Stimulated activated CD4-positive, alpha-beta T cell treated with anti-CD3 and anti-CD28 coated beads, Interleukin-2, amount 100 ng/mL, for 48 hours (primary cell): ENCODE measurements around the gene GALNT9.
"Not testable (repeated sequence)": the region's sequence is repeated elsewhere in the genome, so short reads cannot be mapped to it uniquely, and the experiment has no call there.

Experiments
- DNase-seq, 2 donors: peaks; one replicate each; pipeline ENCODE4 v3.0.0-alpha.2; 2020

The GALNT9 gene

GRCh38 chr12:132358241-132359225 is 29.1 kb upstream of the GALNT9 start:
- DNase-seq: not testable (repeated sequence)

GRCh38 chr12:132357623-132358186 is 28.3 kb upstream of the GALNT9 start:
- no peak for DNase-seq

DNA sequence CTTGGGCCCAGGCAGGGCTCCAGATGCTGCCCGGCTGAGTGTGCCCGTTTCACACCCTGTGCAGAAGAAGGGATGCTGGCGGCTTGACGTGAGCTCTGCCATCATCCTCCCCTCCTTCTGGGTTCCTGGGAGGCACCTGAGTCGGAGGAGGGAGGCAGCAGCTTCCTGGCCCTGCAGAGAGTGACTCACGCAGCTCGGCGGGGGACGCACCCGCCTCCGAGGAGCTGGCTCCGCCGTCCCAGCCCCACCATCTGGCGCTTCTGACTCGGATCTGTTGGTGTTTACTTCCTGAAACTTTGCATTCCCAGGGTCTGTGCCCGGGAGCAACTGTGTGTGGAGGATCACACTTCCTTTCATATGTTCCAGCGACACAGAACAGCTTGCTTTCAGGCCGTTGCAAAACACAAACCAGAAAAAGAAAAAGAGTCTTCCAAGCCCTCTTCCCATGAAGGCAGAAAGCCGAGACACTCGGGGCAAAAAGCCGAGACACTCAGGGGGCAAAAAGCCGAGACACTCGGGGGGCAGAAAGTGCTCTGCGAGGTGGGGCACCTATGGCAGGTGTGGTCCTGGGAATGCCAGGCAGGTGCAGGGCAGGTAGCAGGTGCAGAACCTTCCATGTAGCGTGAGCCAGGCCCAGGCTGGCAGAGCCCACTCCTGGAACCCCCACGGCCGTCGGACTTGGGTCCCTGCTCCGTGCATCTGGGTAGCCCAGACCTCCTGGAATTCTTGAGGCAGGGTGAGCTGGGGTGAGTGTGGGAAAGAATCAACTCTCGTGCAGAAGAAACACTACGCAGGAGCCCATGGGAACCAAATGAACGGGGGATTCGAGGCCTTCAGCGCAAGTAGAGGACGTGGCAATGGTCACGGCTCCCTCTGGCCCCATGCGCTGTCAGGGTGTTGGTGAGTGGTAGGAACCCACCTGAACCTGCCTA is 27.6 kb upstream of the GALNT9 start:
- no peak for DNase-seq

DNA sequence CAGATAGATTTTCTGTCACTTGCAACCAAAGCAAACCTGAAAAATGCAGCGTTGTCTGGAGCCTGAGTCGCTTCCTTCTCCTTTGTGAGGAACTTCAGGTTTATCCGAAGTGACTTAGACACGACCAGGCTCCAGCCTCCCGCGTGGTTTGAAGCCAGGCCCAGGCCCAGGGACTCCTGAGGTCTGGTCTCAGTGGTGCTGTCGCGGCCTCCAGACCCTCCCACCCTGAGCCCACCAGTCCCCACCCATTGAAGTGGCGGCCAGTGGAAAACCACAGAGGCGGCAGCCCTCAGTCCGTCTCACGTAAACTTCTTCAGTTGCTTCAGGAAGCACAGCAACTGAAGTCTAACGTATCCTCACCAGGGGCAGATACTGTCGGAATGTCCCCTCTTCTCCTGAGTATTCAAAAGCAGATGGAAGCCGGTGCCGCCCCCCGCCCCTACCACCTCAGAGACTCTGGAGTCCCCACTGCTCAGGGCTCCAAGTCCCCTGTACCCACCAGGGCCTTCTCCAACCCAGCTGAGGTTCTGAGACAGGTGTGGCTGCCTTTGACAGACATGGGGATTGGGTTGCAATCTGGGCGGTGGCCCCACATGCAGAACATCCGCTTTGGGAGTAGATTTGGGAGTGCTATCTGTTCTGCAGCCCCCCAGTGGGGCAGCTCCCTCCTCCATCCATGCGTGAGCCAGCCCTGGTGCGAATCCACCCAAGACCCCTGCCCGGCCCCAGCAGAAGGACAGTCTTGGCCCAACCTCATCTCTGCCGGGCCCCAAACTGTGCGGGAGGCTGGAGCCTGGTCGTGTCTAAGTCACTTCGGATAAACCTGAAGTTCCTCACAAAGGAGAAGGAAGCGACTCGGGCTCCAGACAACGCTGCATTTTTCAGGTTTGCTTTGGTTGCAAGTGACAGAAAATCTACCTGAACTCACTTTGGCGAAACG is 26.6 kb upstream of the GALNT9 start:
- DNase-seq: no peak

- no peak for DNase-seq
Measured at GRCh38 chr12:132354982-132355680, 25.7 kb upstream of the GALNT9 start.

DNA sequence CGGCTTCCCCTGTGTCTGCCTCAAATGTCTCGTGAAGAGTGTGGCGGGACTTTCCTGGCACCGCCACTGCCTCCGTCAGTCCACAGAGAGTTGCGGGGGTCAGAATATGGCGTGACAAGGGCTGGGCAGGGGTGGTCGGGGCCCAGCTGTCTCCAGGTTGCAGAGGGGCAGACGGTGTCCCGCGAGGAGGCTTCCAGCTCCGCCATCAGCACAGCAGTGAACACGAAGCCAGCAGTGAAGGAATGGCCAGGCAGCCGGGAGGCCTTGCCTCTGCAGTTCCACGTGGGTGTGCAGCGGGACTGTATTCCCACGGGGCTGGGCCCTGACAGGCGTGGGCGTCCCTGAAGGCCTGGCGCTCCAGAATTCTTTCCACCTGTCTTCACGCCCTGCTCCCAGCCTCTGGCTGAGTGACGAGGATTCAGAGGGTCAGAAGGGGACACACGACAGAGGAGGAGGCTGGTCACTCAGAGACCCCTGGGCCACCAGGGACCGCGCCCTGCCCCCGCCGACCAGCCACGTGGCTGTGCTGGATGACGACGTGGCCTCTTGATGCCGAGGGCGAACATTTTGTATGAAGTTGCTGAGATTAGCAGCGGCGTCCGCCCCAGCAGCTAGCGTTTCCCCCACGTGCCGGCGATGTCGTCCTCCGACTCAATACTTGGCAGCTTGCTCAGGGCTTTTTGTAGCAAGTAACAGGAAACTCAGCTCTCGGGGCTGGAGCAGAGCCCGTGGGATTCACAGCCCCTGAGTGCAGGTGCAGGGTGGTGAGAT is 25.0 kb upstream of the GALNT9 start:
- no peak for DNase-seq

- DNase-seq: no peak
Measured at GRCh38 chr12:132353811-132354210, 24.4 kb upstream of the GALNT9 start.

GRCh38 chr12:132352896-132353800 is 23.8 kb upstream of the GALNT9 start:
- DNase-seq: no peak

GRCh38 chr12:132351751-132352495 is 22.5 kb upstream of the GALNT9 start:
- no peak for DNase-seq

- no peak for DNase-seq
Measured at GRCh38 chr12:132349501-132350131, 20.2 kb upstream of the GALNT9 start.

DNA sequence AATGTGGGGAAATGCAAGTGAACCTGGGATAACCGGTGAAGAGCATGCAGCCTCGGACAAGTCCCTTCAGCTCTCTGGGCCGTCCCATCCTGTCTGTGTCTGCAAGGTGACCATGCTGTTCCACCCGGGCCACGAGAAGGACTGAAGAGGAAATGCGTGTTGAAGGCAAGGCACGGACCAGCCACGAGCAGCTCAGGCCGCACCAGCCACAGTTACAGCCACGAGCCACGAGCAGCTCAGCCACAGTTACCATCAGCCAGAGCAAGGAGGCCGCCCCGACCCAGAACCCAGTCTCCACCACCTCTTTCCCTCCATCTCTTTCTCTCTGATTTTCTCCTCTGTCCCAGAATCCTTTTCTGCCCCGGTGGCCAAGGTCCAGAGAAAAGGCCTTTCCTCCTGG is 18.8 kb upstream of the GALNT9 start:
- DNase-seq: no peak

GRCh38 chr12:132347176-132347855 is 17.9 kb upstream of the GALNT9 start:
- DNase-seq: no peak

DNA sequence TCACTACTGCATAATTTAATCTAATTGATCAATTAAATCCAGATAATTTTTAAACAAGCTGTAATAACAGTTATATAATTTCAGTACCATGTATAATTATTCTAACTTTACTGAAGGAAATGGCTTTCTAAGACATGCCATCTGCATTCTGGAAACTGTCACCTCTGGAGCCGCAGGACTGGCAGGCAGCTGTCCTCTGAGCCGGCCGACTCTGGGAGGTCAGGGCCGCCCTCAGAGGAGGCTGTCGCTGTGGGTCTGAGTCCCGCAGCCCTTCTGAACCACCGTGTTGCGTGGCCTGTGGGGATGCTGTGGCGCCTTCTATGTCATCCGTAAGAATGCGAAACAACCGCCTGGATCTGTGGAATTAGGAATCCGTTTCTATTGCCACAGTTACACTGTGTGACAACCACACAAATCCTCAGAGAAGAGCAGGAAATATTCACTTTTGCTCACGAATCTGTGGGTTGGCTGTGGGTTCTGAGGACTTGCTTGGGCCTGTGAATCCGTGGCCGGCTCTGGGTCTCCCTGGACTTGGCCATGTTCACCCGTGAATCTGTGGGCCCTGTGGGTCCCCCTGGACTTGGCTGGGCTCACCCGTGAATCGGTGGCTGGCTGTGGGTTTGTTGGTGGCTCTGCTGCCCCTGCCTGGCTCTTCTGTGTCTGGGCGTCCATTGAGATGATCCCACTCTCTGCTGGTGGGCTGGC is 17.2 kb upstream of the GALNT9 start:
- DNase-seq: no peak

- DNase-seq: no peak
Measured at GRCh38 chr12:132345561-132346200, 16.3 kb upstream of the GALNT9 start.

DNA sequence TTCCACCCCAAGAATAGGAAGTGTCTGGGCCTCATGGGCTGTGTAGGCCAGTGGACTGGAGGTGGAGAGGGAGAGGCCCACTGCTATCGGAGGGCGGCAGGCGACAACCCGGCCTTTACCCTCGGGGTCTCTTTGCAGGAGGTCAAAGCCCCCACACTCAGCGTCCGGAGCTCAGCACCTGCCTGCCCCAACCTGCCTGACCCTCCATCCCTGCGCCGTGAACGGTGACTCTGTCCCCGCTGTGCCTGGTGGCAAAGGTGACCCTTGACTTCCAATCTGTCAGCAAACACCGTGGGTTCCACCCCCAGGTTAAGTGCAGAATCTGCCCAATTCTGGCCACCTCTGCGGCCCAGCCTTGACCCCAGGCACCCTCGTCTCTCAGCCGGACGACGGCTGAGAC is 15.7 kb upstream of the GALNT9 start:
- no peak for DNase-seq

DNA sequence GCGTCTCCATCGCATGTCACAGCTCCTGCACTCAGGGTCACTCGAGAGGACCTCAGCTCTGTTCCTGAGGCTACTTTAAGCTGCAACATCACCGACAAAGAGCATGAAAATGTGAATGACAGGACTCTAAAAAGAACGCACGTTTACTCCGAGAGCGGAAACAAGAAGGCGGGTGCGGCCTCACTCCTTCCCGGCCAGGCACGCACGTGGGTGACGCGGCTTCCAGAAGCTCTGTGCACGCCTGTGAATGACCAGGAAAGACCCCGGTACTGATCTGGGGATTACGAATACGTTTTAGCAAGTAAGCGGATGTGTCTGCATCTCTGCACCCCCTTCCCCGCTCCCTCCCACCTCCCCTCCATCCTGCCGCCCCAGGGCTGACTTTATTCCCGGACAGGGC is 15.2 kb upstream of the GALNT9 start:
- DNase-seq: no peak
